ENCODE measurements around the gene PDE6B. TPM values are rescaled to one million over a fixed set of nuclear protein-coding genes. Genes with fewer than 3 reads are reported as not detected.
"Not testable (repeated sequence)": the region's sequence is repeated elsewhere in the genome, so short reads cannot be mapped to it uniquely, and the experiment has no call there.

Gene PDE6B
- total and polyA plus RNA-seq, 8 donors, result 1.1 to 12.3 (median 1.7) TPM; not detected in 4

DNA sequence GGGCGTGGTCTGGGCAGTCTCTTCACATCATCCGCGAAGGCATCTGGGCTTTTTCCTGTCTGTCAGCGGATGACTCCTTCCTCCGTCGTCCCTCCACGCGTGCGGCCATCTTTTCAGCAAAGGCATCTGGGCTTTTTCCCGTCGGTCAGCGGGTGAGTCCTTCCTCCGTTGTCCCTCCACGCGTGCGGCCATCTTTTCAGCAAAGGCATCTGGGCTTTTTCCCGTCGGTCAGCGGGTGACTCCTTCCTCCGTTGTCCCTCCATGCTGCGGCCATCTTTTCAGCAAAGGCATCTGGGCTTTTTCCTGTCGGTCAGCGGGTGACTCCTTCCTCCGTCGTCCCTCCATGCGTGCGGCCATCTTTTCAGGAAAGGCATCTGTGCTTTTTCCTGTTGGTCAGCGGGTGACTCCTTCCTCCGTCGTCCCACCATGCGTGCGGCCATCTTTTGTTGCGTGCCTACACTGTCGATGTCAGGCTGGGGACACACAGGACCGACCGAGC lies 37.0 kb upstream of the PDE6B start:
- H3K9me3 ChIP-seq, result peaks cover 0 to 31% (median 23%) of the 10 kb centered on the region in 4 donors
- 67 to 84% (median 82%) methylated on average over 36 of the region's 36 CpGs for WGBS, 5 donors
- no peak overlapping the region for H3K27ac ChIP-seq
- H3K4me1 ChIP-seq, result no peaks in the 10 kb centered on the region
- DNase-seq, result no peak
- no peak overlapping the region for H3K4me3 ChIP-seq
- TF ChIP-seq, protein P1, sequence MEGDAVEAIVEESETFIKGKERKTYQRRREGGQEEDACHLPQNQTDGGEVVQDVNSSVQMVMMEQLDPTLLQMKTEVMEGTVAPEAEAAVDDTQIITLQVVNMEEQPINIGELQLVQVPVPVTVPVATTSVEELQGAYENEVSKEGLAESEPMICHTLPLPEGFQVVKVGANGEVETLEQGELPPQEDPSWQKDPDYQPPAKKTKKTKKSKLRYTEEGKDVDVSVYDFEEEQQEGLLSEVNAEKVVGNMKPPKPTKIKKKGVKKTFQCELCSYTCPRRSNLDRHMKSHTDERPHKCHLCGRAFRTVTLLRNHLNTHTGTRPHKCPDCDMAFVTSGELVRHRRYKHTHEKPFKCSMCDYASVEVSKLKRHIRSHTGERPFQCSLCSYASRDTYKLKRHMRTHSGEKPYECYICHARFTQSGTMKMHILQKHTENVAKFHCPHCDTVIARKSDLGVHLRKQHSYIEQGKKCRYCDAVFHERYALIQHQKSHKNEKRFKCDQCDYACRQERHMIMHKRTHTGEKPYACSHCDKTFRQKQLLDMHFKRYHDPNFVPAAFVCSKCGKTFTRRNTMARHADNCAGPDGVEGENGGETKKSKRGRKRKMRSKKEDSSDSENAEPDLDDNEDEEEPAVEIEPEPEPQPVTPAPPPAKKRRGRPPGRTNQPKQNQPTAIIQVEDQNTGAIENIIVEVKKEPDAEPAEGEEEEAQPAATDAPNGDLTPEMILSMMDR (IDR thresholded peaks at IDR 0.05), result no peak
- TF ChIP-seq POLR2A (IDR thresholded peaks at IDR 0.05) (no peak), EP300 (IDR thresholded peaks at IDR 0.05) (no peak), POLR2AphosphoS5 (IDR thresholded peaks at IDR 0.05) (no peak)
- peaks cover 0 to 30% (median 13%) of the 10 kb centered on the region in 3 donors for H3K27me3 ChIP-seq
- no peaks in the 10 kb centered on the region for H3K36me3 ChIP-seq
- intact Hi-C loops (cut with DNase I; ENCODE audit: low total_unique reads), result no loop called here

DNA sequence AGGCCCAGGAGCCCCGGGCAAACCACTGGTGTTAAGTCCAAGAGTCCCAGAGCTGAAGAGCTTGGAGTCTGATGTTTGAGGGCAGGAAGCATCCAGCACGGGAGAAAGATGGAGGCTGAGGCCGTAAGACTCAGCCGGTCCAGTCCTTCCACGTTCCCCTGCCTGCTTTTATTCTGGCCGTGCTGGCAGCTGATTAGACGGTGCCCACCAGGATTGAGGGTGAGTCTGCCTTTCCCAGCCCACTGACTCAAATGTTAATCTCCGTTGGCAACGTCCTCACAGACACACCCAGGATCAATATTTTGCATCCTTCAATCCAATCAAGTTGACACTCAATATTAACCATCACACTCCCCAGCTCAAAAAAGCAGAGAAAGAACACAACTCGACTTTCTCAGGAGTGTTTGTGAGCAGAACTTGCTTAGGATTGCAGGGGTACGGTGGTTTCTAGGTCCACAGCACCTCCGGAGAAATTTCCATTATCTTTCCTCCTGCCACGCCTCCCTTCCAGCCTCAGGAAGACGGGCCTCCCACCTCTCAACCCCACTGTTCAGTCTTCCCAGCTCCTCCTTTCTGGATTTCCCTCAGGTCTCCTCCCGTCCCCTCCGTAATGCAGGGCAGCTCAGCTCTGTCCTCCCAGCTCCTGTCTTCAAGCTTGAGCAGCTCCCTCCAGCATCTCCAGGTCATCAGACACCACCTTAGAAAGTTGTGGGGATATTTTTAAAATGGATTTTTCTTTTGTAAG lies 36.0 kb upstream of the PDE6B start:
- peaks cover 0 to 30% (median 17%) of the 10 kb centered on the region in 4 donors for H3K9me3 ChIP-seq
- no peaks in the 10 kb centered on the region for H3K36me3 ChIP-seq
- H3K27ac ChIP-seq, result no peak overlapping the region
- H3K4me1 ChIP-seq, result no peaks in the 10 kb centered on the region
- 72 to 82% (median 76%) methylated on average over 16 of the region's 16 CpGs for WGBS, 5 donors
- no peak for DNase-seq
- TF ChIP-seq, protein P1 (IDR thresholded peaks at IDR 0.05), result no peak
- no peak for TF ChIP-seq POLR2A (IDR thresholded peaks at IDR 0.05)
- no peak for TF ChIP-seq EP300 (IDR thresholded peaks at IDR 0.05)
- no peak for TF ChIP-seq POLR2AphosphoS5 (IDR thresholded peaks at IDR 0.05)
- peaks cover 0 to 37% (median 13%) of the 10 kb centered on the region in 3 donors for H3K27me3 ChIP-seq
- intact Hi-C loops (cut with DNase I; ENCODE audit: low total_unique reads), result no loop called here
- no peak overlapping the region for H3K4me3 ChIP-seq

DNA sequence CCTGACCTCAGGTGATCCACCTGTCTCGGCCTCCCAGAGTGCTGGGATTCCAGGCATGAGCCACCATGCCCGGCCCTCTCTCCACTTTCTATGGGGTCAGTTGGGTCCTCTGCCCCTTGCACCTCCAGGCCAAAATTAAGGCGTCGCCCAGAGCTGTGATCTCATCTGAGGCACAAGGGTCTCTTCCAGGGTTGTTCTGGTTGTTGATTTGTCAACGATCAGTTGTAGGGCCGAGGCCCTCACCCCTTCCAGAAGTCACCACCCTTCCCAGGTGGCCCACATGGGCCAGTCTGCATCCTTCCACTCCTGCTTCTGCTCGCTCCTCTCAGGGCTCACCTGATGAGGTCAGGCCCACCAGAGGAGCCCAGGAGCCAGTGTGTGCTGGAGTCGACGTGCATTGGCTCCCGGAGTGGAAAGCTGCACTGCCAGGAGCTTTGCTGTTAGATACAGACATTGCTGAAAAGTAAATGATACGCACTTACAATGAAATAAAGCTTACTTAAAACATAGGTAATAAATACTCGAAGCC lies 35.0 kb upstream of the PDE6B start:
- H3K4me3 ChIP-seq, result no peak overlapping the region
- H3K9me3 ChIP-seq, result peaks cover 0 to 31% (median 21%) of the 10 kb centered on the region in 4 donors
- H3K36me3 ChIP-seq, result no peaks in the 10 kb centered on the region
- TF ChIP-seq EP300 (IDR thresholded peaks at IDR 0.05), result no peak
- no peak for TF ChIP-seq POLR2A (IDR thresholded peaks at IDR 0.05)
- no peak for TF ChIP-seq POLR2AphosphoS5 (IDR thresholded peaks at IDR 0.05)
- TF ChIP-seq, protein P1 (IDR thresholded peaks at IDR 0.05), result no peak
- H3K27ac ChIP-seq, result no peak overlapping the region
- no peaks in the 10 kb centered on the region for H3K4me1 ChIP-seq
- H3K27me3 ChIP-seq, result peaks cover 0 to 37% (median 13%) of the 10 kb centered on the region in 3 donors
- no peak for DNase-seq
- intact Hi-C loops (cut with DNase I; ENCODE audit: low total_unique reads), result no loop called here
- 89 to 92% (median 91%) methylated on average over 12 of the region's 12 CpGs for WGBS, 5 donors

DNA sequence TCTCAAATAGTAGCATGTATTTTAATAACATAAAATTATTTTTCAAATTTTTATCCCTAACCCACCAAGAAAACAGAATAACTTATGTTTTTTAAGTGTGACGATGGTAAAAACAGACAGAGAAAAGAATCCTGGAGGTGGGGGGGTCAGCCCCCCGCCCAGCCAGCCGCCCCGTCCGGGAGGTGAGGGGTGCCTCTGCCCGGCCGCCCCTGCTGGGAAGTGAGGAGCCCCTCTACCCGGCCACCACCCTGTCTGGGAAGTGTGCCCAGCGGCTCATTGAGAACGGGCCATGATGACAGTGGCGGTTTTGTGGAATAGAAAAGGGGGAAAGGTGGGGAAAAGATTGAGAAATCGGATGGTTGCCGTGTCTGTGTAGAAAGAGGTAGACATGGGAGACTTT lies 33.2 kb upstream of the PDE6B start:
- H3K4me3 ChIP-seq; H3K4me1 ChIP-seq; DNase-seq; H3K27ac ChIP-seq; H3K36me3 ChIP-seq; intact Hi-C loops (cut with DNase I; ENCODE audit: low total_unique reads): not testable (repeated sequence)
- 77 to 89% (median 82%) methylated on average over 11 to 13 of the region's 13 CpGs for WGBS, 5 donors
- peaks cover 0 to 29% (median 9%) of the 10 kb centered on the region in 3 donors for H3K27me3 ChIP-seq
- peaks cover 0 to 34% (median 21%) of the 10 kb centered on the region in 4 donors for H3K9me3 ChIP-seq
